SH-SY5Y (cell line): ENCODE measurements around the gene ARTN.

Source experiments
- GATA2 ChIP-seq: IDR thresholded peaks from 2 replicates; pipeline ENCODE4 v1.6.1; 2011; ENCODE audit warnings: mild to moderate bottlenecking, low read depth, low read length
- GATA3 ChIP-seq: IDR thresholded peaks from 2 replicates; pipeline ENCODE4 v1.6.1; 2011; ENCODE audit warnings: low read depth, mild to moderate bottlenecking, low read length, moderate library complexity

DNA sequence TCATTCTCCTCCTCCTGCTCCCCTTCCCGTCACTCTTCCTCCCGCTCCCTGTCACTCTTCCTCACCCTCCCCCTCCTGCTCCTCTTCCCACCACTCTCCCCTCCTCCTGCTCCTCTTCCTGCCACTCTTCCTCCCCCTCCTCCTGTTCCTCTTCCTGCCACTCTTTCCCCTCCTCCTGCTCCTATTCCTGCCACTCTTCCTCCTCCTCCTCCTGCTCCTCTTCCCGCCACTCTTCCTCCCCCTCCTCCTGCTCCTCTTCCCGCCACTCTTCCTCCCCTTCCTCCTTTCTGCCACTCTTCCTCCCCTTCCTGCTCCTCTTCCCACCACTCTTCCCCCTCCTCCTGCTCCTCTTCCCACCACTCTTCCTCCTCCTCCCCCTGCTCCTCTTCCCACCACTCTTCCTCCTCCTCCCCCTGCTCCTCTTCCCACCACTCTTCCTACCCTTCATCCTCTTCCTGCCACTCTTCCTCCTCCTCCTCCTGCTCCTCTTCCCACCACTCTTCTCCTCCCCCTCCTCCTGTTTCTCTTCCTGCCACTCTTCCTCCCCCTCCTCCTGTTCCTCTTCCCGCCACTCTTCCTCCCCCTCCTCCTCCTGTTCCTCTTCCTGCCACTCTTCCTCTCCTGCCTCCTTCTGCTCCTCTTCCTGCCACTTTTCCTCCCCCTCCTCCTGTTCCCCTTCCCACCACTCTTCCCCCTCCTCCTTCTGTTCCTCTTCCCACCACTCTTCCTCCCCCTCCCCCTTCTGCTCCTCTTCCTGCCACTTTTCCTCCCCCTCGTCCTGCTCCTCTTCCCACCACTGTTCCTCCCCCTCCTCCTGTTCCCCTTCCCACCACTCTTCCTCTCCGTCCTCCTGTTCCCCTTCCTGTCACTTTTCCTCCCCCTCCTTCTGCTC lies 28.7 kb upstream of the ARTN start:
- TF ChIP-seq GATA3: no peak
- TF ChIP-seq GATA2: no peak
